ENCODE measurements around the gene IRS2.
"Not testable (repeated sequence)": the region's sequence is repeated elsewhere in the genome, so short reads cannot be mapped to it uniquely, and the experiment has no call there.

DNA sequence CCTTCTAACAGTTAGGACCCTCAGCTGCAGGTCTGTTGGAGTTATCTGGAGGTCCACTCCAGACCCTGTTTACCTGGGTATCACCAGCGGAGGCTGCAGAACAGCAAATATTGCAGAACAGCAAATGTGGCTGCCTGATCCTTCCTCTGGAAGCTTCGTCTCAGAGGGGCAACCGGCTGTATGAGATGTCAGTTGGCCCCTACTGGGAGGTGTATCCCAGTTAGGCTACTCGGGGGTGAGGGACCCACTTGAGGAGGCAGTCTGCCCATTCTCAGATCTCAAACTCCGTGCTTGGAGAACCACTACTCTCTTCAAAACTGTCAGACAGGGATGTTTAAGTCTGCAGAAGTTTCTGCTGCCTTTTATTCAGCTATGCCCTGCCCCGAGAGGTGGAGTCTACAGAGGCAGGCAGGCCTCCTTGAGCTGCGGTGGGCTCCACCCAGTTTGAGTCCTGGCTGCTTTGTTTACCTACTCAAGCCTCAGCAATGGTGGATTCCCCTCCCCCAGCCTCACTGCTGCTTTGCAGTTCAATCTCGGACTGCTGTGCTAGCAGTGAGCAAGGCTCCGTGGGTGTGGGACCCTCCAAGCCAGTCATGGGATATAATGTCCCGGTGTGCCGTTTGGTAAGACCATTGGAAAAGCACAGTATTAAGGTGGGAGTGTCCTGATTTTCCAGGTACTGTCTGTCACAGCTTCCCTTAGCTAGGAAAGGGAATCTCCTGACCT is 42.4 kb upstream of the IRS2 start:
- TF ChIP-seq, protein P1, sequence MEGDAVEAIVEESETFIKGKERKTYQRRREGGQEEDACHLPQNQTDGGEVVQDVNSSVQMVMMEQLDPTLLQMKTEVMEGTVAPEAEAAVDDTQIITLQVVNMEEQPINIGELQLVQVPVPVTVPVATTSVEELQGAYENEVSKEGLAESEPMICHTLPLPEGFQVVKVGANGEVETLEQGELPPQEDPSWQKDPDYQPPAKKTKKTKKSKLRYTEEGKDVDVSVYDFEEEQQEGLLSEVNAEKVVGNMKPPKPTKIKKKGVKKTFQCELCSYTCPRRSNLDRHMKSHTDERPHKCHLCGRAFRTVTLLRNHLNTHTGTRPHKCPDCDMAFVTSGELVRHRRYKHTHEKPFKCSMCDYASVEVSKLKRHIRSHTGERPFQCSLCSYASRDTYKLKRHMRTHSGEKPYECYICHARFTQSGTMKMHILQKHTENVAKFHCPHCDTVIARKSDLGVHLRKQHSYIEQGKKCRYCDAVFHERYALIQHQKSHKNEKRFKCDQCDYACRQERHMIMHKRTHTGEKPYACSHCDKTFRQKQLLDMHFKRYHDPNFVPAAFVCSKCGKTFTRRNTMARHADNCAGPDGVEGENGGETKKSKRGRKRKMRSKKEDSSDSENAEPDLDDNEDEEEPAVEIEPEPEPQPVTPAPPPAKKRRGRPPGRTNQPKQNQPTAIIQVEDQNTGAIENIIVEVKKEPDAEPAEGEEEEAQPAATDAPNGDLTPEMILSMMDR (IDR thresholded peaks at IDR 0.05) = not testable (repeated sequence)
- TF ChIP-seq, protein P2, sequence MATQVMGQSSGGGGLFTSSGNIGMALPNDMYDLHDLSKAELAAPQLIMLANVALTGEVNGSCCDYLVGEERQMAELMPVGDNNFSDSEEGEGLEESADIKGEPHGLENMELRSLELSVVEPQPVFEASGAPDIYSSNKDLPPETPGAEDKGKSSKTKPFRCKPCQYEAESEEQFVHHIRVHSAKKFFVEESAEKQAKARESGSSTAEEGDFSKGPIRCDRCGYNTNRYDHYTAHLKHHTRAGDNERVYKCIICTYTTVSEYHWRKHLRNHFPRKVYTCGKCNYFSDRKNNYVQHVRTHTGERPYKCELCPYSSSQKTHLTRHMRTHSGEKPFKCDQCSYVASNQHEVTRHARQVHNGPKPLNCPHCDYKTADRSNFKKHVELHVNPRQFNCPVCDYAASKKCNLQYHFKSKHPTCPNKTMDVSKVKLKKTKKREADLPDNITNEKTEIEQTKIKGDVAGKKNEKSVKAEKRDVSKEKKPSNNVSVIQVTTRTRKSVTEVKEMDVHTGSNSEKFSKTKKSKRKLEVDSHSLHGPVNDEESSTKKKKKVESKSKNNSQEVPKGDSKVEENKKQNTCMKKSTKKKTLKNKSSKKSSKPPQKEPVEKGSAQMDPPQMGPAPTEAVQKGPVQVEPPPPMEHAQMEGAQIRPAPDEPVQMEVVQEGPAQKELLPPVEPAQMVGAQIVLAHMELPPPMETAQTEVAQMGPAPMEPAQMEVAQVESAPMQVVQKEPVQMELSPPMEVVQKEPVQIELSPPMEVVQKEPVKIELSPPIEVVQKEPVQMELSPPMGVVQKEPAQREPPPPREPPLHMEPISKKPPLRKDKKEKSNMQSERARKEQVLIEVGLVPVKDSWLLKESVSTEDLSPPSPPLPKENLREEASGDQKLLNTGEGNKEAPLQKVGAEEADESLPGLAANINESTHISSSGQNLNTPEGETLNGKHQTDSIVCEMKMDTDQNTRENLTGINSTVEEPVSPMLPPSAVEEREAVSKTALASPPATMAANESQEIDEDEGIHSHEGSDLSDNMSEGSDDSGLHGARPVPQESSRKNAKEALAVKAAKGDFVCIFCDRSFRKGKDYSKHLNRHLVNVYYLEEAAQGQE (IDR thresholded peaks at IDR 0.05; ENCODE audit: insufficient read depth in 1 of 2, low read depth in 2 of 2, low read length in 1 of 2) = not testable (repeated sequence)
- TF ChIP-seq POLR2AphosphoS5 (IDR thresholded peaks at IDR 0.05; ENCODE audit: low read depth, low read length) = not testable (repeated sequence)
